ENCODE measurements around the gene PEX11B. TPM values are rescaled to one million over a fixed set of nuclear protein-coding genes. Genes with fewer than 3 reads are reported as not detected.

The PEX11B gene
- total RNA-seq, 1 experiment from 2014 or later = 16.1 TPM

GRCh38 chr1:145901312-145902021 lies 17.1 kb downstream of the PEX11B start:
- ChIA-PET CTCF (interaction anchor here (1.4 kb wide), 1 partner anchor 10 kb away, joined by 5 read pairs; no protein-coding TSS in a partner anchor), POLR2A (no interaction called here)
- no TSS peak for BruUV-seq (replicated peaks)
- no peaks in the 10 kb centered on the region for H3K27me3 ChIP-seq (replicated peaks; ENCODE audit: control insufficient read depth, insufficient read depth, low read length)
- DNase-seq = peak in 1 of 2 experiments; percentile 17
- no peak overlapping the region for H3K27ac Mint-ChIP-seq (ENCODE audit: unreplicated experiment)
- no peaks in the 10 kb centered on the region for H3K36me3 ChIP-seq (ENCODE audit: control insufficient read depth, insufficient read depth, low read length)
- no peaks in the 10 kb centered on the region for H3K27me3 Mint-ChIP-seq (ENCODE audit: insufficient read depth, unreplicated experiment)
- TF ChIP-seq CTCF (IDR thresholded peaks at IDR 0.05; ENCODE audit: insufficient read depth in 1 of 2, low read depth in 1 of 2, low read length in 1 of 2, severe bottlenecking in 1 of 2, unreplicated experiment in 1 of 2) = peak in 1 of 2 experiments; percentile 6
- no peaks in the 10 kb centered on the region for H3K4me1 Mint-ChIP-seq (ENCODE audit: low read depth, unreplicated experiment)
- no peaks in the 10 kb centered on the region for H3K36me3 Mint-ChIP-seq (ENCODE audit: insufficient read depth, unreplicated experiment)
- intact Hi-C loops (cut with micrococcal nuclease; ENCODE audit: unreplicated experiment) = no loop called here
- H3K4me3 ChIP-seq (ENCODE audit: low read depth, low read length) = no peak overlapping the region
- no peaks in the 10 kb centered on the region for H3K9me3 ChIP-seq
- no peaks in the 10 kb centered on the region for H3K9me3 Mint-ChIP-seq (ENCODE audit: unreplicated experiment)
- no peak overlapping the region for H3K4me3 Mint-ChIP-seq (ENCODE audit: unreplicated experiment)
- no peaks in the 10 kb centered on the region for H3K4me1 ChIP-seq

- no peaks in the 10 kb centered on the region for H3K4me1 Mint-ChIP-seq (ENCODE audit: low read depth, unreplicated experiment)
- no peak for DNase-seq
- no peaks in the 10 kb centered on the region for H3K4me1 ChIP-seq
- no peak for TF ChIP-seq CTCF (IDR thresholded peaks at IDR 0.05; ENCODE audit: insufficient read depth in 1 of 2, low read depth in 1 of 2, low read length in 1 of 2, severe bottlenecking in 1 of 2, unreplicated experiment in 1 of 2)
- CTCF ChIA-PET = interaction anchor here (1.3 kb wide), 1 partner anchor 54 kb away, joined by 3 read pairs; the partner anchor contains the start of gene NUDT17
- H3K4me3 ChIP-seq (ENCODE audit: low read depth, low read length) = no peak overlapping the region
- BruUV-seq (replicated peaks) = no TSS peak
- no peaks in the 10 kb centered on the region for H3K36me3 Mint-ChIP-seq (ENCODE audit: insufficient read depth, unreplicated experiment)
- no peaks in the 10 kb centered on the region for H3K27me3 Mint-ChIP-seq (ENCODE audit: insufficient read depth, unreplicated experiment)
- H3K36me3 ChIP-seq (ENCODE audit: control insufficient read depth, insufficient read depth, low read length) = no peaks in the 10 kb centered on the region
- no peaks in the 10 kb centered on the region for H3K9me3 Mint-ChIP-seq (ENCODE audit: unreplicated experiment)
- no peak overlapping the region for H3K27ac Mint-ChIP-seq (ENCODE audit: unreplicated experiment)
- POLR2A ChIA-PET = no interaction called here
- intact Hi-C loops (cut with micrococcal nuclease; ENCODE audit: unreplicated experiment) = no loop called here
- H3K9me3 ChIP-seq = no peaks in the 10 kb centered on the region
- no peak overlapping the region for H3K4me3 Mint-ChIP-seq (ENCODE audit: unreplicated experiment)
- no peaks in the 10 kb centered on the region for H3K27me3 ChIP-seq (replicated peaks; ENCODE audit: control insufficient read depth, insufficient read depth, low read length)
Observed at GRCh38 chr1:145898756-145899155, 19.8 kb downstream of the PEX11B start.

DNA sequence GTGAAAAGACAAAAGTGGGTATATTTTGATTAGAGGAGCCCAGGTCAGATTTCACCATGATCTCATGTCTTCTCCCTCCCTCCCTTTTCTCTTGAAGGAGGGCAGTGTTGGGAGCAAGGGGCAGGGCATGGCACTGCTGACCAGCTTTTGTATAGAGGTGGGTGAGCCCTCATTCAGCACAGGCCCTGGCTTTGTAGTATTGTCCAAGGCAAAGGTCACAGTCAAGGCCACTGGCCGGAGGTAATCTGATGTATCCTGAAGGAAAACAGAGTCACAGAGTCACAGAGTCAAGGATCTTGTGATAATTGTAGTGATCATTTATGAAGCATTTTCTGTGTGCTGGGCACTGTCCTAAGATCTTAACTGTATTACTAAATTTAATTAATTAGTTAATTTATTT lies 20.5 kb downstream of the PEX11B start:
- Mint-ChIP-seq H3K27me3 (ENCODE audit: insufficient read depth, unreplicated experiment) (no peaks in the 10 kb centered on the region), H3K4me3 (ENCODE audit: unreplicated experiment) (no peak overlapping the region), H3K9me3 (ENCODE audit: unreplicated experiment) (no peaks in the 10 kb centered on the region), H3K27ac (ENCODE audit: unreplicated experiment) (no peak overlapping the region), H3K4me1 (ENCODE audit: low read depth, unreplicated experiment) (no peaks in the 10 kb centered on the region), H3K36me3 (ENCODE audit: insufficient read depth, unreplicated experiment) (no peaks in the 10 kb centered on the region)
- DNase-seq = no peak
- POLR2A ChIA-PET = no interaction called here
- CTCF ChIA-PET = no interaction called here
- intact Hi-C loops (cut with micrococcal nuclease; ENCODE audit: unreplicated experiment) = no loop called here
- Histone ChIP-seq H3K9me3 (no peaks in the 10 kb centered on the region), H3K4me1 (no peaks in the 10 kb centered on the region), H3K27me3 (replicated peaks; ENCODE audit: control insufficient read depth, insufficient read depth, low read length) (no peaks in the 10 kb centered on the region), H3K4me3 (ENCODE audit: low read depth, low read length) (no peak overlapping the region), H3K36me3 (ENCODE audit: control insufficient read depth, insufficient read depth, low read length) (no peaks in the 10 kb centered on the region)
- no TSS peak for BruUV-seq (replicated peaks)
- no peak for TF ChIP-seq CTCF (IDR thresholded peaks at IDR 0.05; ENCODE audit: insufficient read depth in 1 of 2, low read depth in 1 of 2, low read length in 1 of 2, severe bottlenecking in 1 of 2, unreplicated experiment in 1 of 2)

Data from Caco-2 (cell line).